HCT116 (cell line): ENCODE data around the gene RBM19. TPM values are rescaled to one million over a fixed set of nuclear protein-coding genes. Genes with fewer than 3 reads are reported as not detected.

Experiments used
- ATAC-seq: fragments of 200-7000 bp; cut with Tn5 transposase; 2 replicates; pipeline ENCODE4 v1.9.1; 2020; ENCODE audit warnings: mild to moderate bottlenecking, moderate library complexity
- BruUV-seq: library from RNA; stranded (reverse); fragments of 400-500 nt; replicated peaks from 2 replicates; lab custom pipeline; 2021; lab: Mats Ljungman, UMichigan
- CTCF ChIA-PET: fragments of 300-600 bp; sonication (Branson Sonifier 250); formaldehyde crosslinking; loops from one replicate; lab custom pipeline; 2021; ENCODE audit warnings: antibody characterized with exemption; lab: Charles Lee
- POLR2A ChIA-PET: fragments of 300-600, 350-600 bp; sonication (Branson Sonifier 250); formaldehyde crosslinking; loops from one replicate; lab custom pipeline; 2021; ENCODE audit warnings: antibody characterized with exemption; lab: Charles Lee
- RAD21 ChIA-PET, 2 experiments: fragments of 300-600 bp; sonication (Branson Sonifier 250); formaldehyde crosslinking; loops; one replicate each; lab custom pipeline; 2023; ENCODE audit warnings: low total read pairs in 2 of 2; ENCODE audit not compliant: uncharacterized antibody in 2 of 2, unreplicated experiment in 2 of 2, low non-redundant PET in 1 of 2; lab: Charles Lee
- DNase-seq: peaks from one replicate; pipeline ENCODE4 v3.0.0-alpha.2; 2010; ENCODE audit warnings: low read depth, low spot score
- H2AFZ ChIP-seq: fragments of 200-600 bp; shearing (Covaris generic), sonication (generic); 2 replicates; pipeline ENCODE4 v1.6.1; 2017; ENCODE audit warnings: low read depth, mixed run types, mixed read lengths, antibody characterized with exemption, low read length; ENCODE audit not compliant: poor library complexity, severe bottlenecking
- H3K27ac ChIP-seq: 2 replicates; pipeline ENCODE4 v1.5.1; 2012; ENCODE audit warnings: low read depth, low read length
- H3K27me3 ChIP-seq: fragments of 200-600 bp; sonication (generic); 2 replicates; pipeline ENCODE4 v1.6.1; 2016; ENCODE audit warnings: mixed run types, low read length, mixed read lengths; ENCODE audit not compliant: insufficient read depth
- H3K36me3 ChIP-seq, 2 experiments: fragments of 200-500 bp in 1 of 2; fragments of 200-600 bp in 1 of 2; sonication (Bioruptor generic) in 1 of 2; sonication (generic) in 1 of 2; 2 replicates each; pipeline versions ENCODE4 v1.5.1 to v1.6.1; 2014 to 2016; ENCODE audit warnings: low read length in 2 of 2, inconsistent platforms in 1 of 2, mixed read lengths in 1 of 2, mixed run types in 1 of 2; ENCODE audit not compliant: insufficient read depth in 2 of 2, control insufficient read depth in 1 of 2
- H3K4me1 ChIP-seq, 2 experiments: fragments of 200-600 bp in 1 of 2; sonication (generic) in 1 of 2; 2 replicates each; pipeline versions ENCODE4 v1.5.1 to v1.6.1; 2012 to 2017; ENCODE audit warnings: low read length in 2 of 2, inconsistent platforms in 1 of 2, mild to moderate bottlenecking in 1 of 2, mixed read lengths in 1 of 2, mixed run types in 1 of 2, moderate library complexity in 1 of 2; ENCODE audit not compliant: insufficient read depth in 2 of 2, control insufficient read depth in 1 of 2
- H3K4me2 ChIP-seq: fragments of 200-600 bp; sonication (generic); 2 replicates; pipeline ENCODE4 v1.6.1; 2017; ENCODE audit warnings: mixed run types, low read length, mixed read lengths
- H3K4me3 ChIP-seq, 2 experiments: fragments of 200-600 bp in 1 of 2; sonication (generic) in 1 of 2; replicated peaks in 1 of 2; 2 replicates each; pipeline ENCODE4 v1.5.1; 2011 to 2016; ENCODE audit warnings: low read length in 2 of 2, control low read depth in 1 of 2, low read depth in 1 of 2, mild to moderate bottlenecking in 1 of 2, mixed read lengths in 1 of 2, mixed run types in 1 of 2
- H3K79me2 ChIP-seq: fragments of 200-600 bp; sonication (generic); 2 replicates; pipeline ENCODE4 v1.6.1; 2017; ENCODE audit warnings: mild to moderate bottlenecking, mixed run types, low read length, moderate library complexity, mixed read lengths; ENCODE audit not compliant: insufficient read depth
- H3K9ac ChIP-seq: fragments of 200-600 bp; sonication (generic); 2 replicates; pipeline ENCODE4 v1.6.1; 2016; ENCODE audit warnings: low read length, mixed read lengths
- H3K9me2 ChIP-seq: fragments of 200-600 bp; sonication (generic), shearing (Covaris generic); 2 replicates; pipeline ENCODE4 v1.6.1; 2017; ENCODE audit warnings: mixed run types, mild to moderate bottlenecking, moderate library complexity; ENCODE audit not compliant: insufficient read depth
- H3K9me3 ChIP-seq, 2 experiments: fragments of 200-500 bp in 1 of 2; fragments of 200-600 bp in 1 of 2; sonication (Bioruptor generic) in 1 of 2; sonication (generic) in 1 of 2; 2 replicates each; pipeline ENCODE4 v1.6.1; 2014 to 2017; ENCODE audit warnings: low read length in 2 of 2, mixed read lengths in 2 of 2, inconsistent platforms in 1 of 2, low read depth in 1 of 2, mild to moderate bottlenecking in 1 of 2, mixed run types in 1 of 2, moderate library complexity in 1 of 2; ENCODE audit not compliant: control insufficient read depth in 1 of 2, insufficient read depth in 1 of 2
- H4K20me1 ChIP-seq: fragments of 200-600 bp; sonication (generic), shearing (Covaris generic); 2 replicates; pipeline ENCODE4 v1.6.1; 2017; ENCODE audit warnings: mixed run types, mild to moderate bottlenecking, moderate library complexity; ENCODE audit not compliant: insufficient read depth
- ELF1 ChIP-seq: IDR thresholded peaks from 2 replicates; pipeline ENCODE4 v1.6.1; 2012; ENCODE audit warnings: low read depth, borderline replicate concordance
- SIN3A ChIP-seq: IDR thresholded peaks from 2 replicates; pipeline ENCODE4 v1.6.1; 2012; ENCODE audit warnings: low read depth
- SRF ChIP-seq: IDR thresholded peaks from 2 replicates; pipeline ENCODE4 v1.6.1; 2012; ENCODE audit warnings: low read depth
- TCF7L2 ChIP-seq: IDR thresholded peaks from 2 replicates; pipeline ENCODE4 v1.7.0; 2011; ENCODE audit warnings: borderline replicate concordance, inconsistent platforms; ENCODE audit not compliant: insufficient read depth, insufficient read length; ENCODE audit errors: extremely low read depth
- ZNF274 ChIP-seq: fragments of 200-500 bp; sonication (Bioruptor generic); IDR thresholded peaks from 2 replicates; pipeline ENCODE4 v1.6.1; 2014; ENCODE audit warnings: mild to moderate bottlenecking, low read depth, low read length, inconsistent platforms
- intact Hi-C: fragments of 100-400 bp; cut with micrococcal nuclease; formaldehyde crosslinking; loops from 2 replicates; pipeline ENCODE4 v1.10.0; 2022
- total RNA-seq: library from RNA; stranded (reverse); gene quantifications from one replicate; pipeline ENCODE4 v1.2.1, GENCODE V29; 2021; ENCODE audit not compliant: unreplicated experiment

The RBM19 gene
- total RNA-seq, 1 experiment from 2014 or later = 30.7 TPM

DNA sequence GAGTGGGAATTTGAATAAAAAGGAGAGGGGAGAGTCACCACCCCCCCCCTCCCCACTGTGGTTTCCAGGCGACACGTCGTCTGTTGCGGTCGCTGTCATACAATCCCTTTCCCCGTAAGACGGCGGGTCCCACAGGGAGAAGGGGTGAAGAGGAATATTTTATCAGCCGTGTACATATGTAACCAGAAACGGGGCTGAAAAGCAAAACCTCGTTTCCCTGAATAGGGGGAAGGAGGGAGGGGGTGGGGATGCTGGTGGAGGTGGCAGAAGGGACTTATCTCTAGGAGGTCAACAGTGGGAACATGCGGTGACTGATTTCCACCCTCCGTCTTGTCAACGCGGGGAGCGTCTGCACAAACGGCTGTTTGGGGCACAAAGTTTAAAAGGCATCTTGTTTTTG is 171.4 kb downstream of the RBM19 start:
- H3K4me2 ChIP-seq = no peak overlapping the region
- no peaks in the 10 kb centered on the region for H3K27me3 ChIP-seq
- intact Hi-C loops = no loop called here
- ATAC-seq (no peak), DNase-seq (no peak)
- H3K9me3 ChIP-seq = no peaks in the 10 kb centered on the region
- H3K9ac ChIP-seq = no peak overlapping the region
- CTCF ChIA-PET = no interaction called here
- H3K36me3 ChIP-seq = no peaks in the 10 kb centered on the region
- no peaks in the 10 kb centered on the region for H3K79me2 ChIP-seq
- H2AFZ ChIP-seq = no peak overlapping the region
- H4K20me1 ChIP-seq = no peaks in the 10 kb centered on the region
- BruUV-seq = no TSS peak
- RAD21 ChIA-PET = no interaction called here
- no peak overlapping the region for H3K4me3 ChIP-seq
- no peak overlapping the region for H3K27ac ChIP-seq
- TF ChIP-seq SIN3A (no peak), ZNF274 (no peak), TCF7L2 (no peak), SRF (no peak), ELF1 (no peak)
- H3K4me1 ChIP-seq = no peaks in the 10 kb centered on the region
- POLR2A ChIA-PET = no interaction called here
- H3K9me2 ChIP-seq = no peaks in the 10 kb centered on the region

DNA sequence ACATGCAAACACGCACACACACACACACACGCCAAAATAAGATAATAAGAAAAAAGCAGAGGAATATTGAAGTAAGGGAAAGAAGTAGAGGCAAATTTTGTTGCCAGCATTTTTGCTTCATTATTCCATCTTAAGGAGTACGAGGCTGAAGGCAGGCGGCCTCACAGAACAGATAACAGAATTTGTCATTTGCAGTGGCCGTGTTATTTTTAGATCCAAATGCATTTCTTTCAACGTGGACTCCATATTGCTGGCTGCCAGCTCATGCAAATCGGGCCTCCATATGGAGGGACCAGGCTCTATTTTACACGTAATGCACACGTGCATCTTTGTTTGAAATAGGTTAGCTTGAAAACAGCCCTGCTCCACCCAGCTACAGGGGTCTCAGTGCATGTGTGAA is 172.9 kb downstream of the RBM19 start:
- H4K20me1 ChIP-seq = no peaks in the 10 kb centered on the region
- no peak overlapping the region for H3K27ac ChIP-seq
- no peak overlapping the region for H2AFZ ChIP-seq
- DNase-seq = no peak
- no peak overlapping the region for H3K9ac ChIP-seq
- intact Hi-C loops = no loop called here
- no peaks in the 10 kb centered on the region for H3K79me2 ChIP-seq
- POLR2A ChIA-PET = no interaction called here
- H3K9me3 ChIP-seq = no peaks in the 10 kb centered on the region
- CTCF ChIA-PET = no interaction called here
- H3K27me3 ChIP-seq = no peaks in the 10 kb centered on the region
- H3K4me2 ChIP-seq = no peak overlapping the region
- H3K4me3 ChIP-seq = no peak overlapping the region
- no TSS peak for BruUV-seq
- H3K9me2 ChIP-seq = no peaks in the 10 kb centered on the region
- TF ChIP-seq TCF7L2 = no peak
- no peak for TF ChIP-seq ELF1
- no peak for ATAC-seq
- RAD21 ChIA-PET = no interaction called here
- no peaks in the 10 kb centered on the region for H3K36me3 ChIP-seq
- H3K4me1 ChIP-seq = peaks cover 0 to 5% of the 10 kb centered on the region in 2 experiments; a peak in 2 of 4 replicates
